Spinal cord (tissue), 10 donors: Measurements from ENCODE around the gene LPAR1. TPM values are rescaled to one million over a fixed set of nuclear protein-coding genes. Genes with fewer than 3 reads are reported as not detected.

Experiments
- DNase-seq, 6 donors: peaks; one replicate each; pipeline versions ENCODE4 v3.0.0 to v3.0.0-alpha.2; 2013 to 2015; ENCODE audit warnings: low spot score in 6 of 6, low read depth in 4 of 6
- H3K27ac ChIP-seq: one replicate; pipeline ENCODE4 v1.5.1; 2013; ENCODE audit warnings: low read depth, low read length, control low read depth
- H3K27me3 ChIP-seq: one replicate; pipeline ENCODE4 v1.6.1; 2013; ENCODE audit warnings: low read length; ENCODE audit not compliant: control insufficient read depth, insufficient read depth
- H3K36me3 ChIP-seq: one replicate; pipeline ENCODE4 v1.6.1; 2013; ENCODE audit warnings: low read length; ENCODE audit not compliant: control insufficient read depth, insufficient read depth
- H3K4me1 ChIP-seq: one replicate; pipeline ENCODE4 v1.6.1; 2013; ENCODE audit warnings: low read length; ENCODE audit not compliant: control insufficient read depth, insufficient read depth
- H3K4me3 ChIP-seq: one replicate; pipeline ENCODE4 v1.5.1; 2013; ENCODE audit warnings: low read depth, low read length, control low read depth
- H3K9me3 ChIP-seq: one replicate; pipeline ENCODE4 v1.6.1; 2013; ENCODE audit warnings: low read length; ENCODE audit not compliant: control insufficient read depth, insufficient read depth
- WGBS: methylation state at CpG from one replicate; pipeline ENCODE4 v1.1.5; 2013; ENCODE audit warnings: missing lambda C conversion rate; ENCODE audit not compliant: insufficient coverage; 5-methylcytosine and 5-hydroxymethylcytosine counted together
- polyA plus RNA-seq, 2 donors: library from polyadenylated mRNA; unstranded; fragments of 120-200 nt; gene quantifications; one replicate each; pipeline ENCODE4 v1.2.1, GENCODE V29; 2013; ENCODE audit not compliant: insufficient read length in 2 of 2
- total RNA-seq, 2 donors: library from RNA; depleted of rRNA in 1 of 2; stranded (reverse); fragments of 120-200 nt in 1 of 2; fragments of >200 nt in 1 of 2; gene quantifications; one replicate each; pipeline versions ENCODE4 v1.2.3 to v1.2.4, GENCODE V29; 2013 to 2014
- donor health status: healthy.

Gene LPAR1
- total and polyA plus RNA-seq, 4 donors = 92.7 to 177 (median 148) TPM

- WGBS = no CpG with 5 or more reads among the region's 4 CpGs
- no peaks in the 10 kb centered on the region for H3K4me1 ChIP-seq
- no peaks in the 10 kb centered on the region for H3K27me3 ChIP-seq
- no peaks in the 10 kb centered on the region for H3K9me3 ChIP-seq
- no peaks in the 10 kb centered on the region for H3K36me3 ChIP-seq
- peak in 1 of 6 donors; percentile 31 for DNase-seq
- no peak overlapping the region for H3K4me3 ChIP-seq
- peak overlapping the region; percentile 33 for H3K27ac ChIP-seq
Measured at GRCh38 chr9:110994771-110995241, 43.5 kb downstream of the LPAR1 start.

DNA sequence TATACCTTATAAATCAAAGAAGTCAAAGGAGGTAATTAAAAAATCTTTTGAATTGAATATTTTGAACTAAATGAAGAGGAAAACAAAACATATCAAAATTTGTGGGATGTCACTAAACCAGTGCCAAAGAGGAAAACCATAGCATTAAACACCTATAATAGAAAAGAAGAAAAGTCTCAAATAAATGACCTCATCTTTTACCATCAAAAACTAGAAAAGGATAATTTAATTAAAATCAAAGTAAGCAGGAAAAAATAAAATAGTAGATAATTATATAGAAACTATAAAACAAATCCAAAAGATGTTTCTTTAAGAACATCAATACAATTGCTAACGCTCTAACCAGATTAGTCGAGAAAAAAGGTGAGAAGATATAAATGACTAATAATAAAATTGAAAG lies 47.8 kb downstream of the LPAR1 start:
- Histone ChIP-seq H3K9me3 (no peaks in the 10 kb centered on the region), H3K4me3 (no peak overlapping the region), H3K27ac (no peak overlapping the region), H3K27me3 (no peaks in the 10 kb centered on the region), H3K36me3 (no peaks in the 10 kb centered on the region), H3K4me1 (no peaks in the 10 kb centered on the region)
- no peak for DNase-seq
- no CpG with 5 or more reads among the region's 2 CpGs for WGBS

- WGBS = 80% methylated on average over 1 of the region's 1 CpG
- Histone ChIP-seq H3K4me3 (no peak overlapping the region), H3K27ac (no peak overlapping the region)
Measured at GRCh38 chr9:110986529-110986928, 51.7 kb downstream of the LPAR1 start.

GRCh38 chr9:110984890-110985437 lies 53.3 kb downstream of the LPAR1 start:
- no peak overlapping the region for H3K27ac ChIP-seq
- no peaks in the 10 kb centered on the region for H3K9me3 ChIP-seq
- H3K4me1 ChIP-seq = no peaks in the 10 kb centered on the region
- WGBS = 45% methylated on average over 1 of the region's 2 CpGs
- H3K27me3 ChIP-seq = no peaks in the 10 kb centered on the region
- H3K4me3 ChIP-seq = no peak overlapping the region
- no peak for DNase-seq
- H3K36me3 ChIP-seq = no peaks in the 10 kb centered on the region

More at GRCh38 chr9:110986529-110986928, 51.7 kb downstream of the LPAR1 start:
- Histone ChIP-seq H3K27me3 (no peaks in the 10 kb centered on the region), H3K4me1 (no peaks in the 10 kb centered on the region), H3K9me3 (no peaks in the 10 kb centered on the region), H3K36me3 (no peaks in the 10 kb centered on the region)
- no peak for DNase-seq

DNA sequence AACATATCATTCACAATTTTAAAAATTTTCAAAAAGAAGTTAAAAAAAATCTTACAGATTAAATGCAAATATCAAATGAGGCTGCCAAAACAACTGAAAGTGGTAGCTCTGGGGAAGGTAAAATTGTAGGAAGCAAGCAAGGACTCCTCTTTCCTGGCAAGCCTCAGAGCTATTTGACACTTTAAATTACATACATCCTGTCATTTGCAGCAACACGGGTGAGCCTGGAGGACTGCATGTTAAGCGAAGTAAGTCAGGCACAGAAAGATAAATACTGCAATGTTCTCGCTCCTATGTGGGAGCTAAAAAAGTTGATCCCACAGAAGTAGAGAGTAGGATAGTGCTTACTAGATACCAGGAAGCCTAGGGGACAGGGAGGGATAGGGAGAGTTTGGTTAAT lies 58.0 kb downstream of the LPAR1 start:
- no peak for DNase-seq
- no peaks in the 10 kb centered on the region for H3K9me3 ChIP-seq
- 80% methylated on average over 2 of the region's 3 CpGs for WGBS
- H3K27ac ChIP-seq = no peak overlapping the region
- H3K4me1 ChIP-seq = no peaks in the 10 kb centered on the region
- H3K27me3 ChIP-seq = no peaks in the 10 kb centered on the region
- H3K4me3 ChIP-seq = no peak overlapping the region
- no peaks in the 10 kb centered on the region for H3K36me3 ChIP-seq

- Histone ChIP-seq H3K4me1 (no peaks in the 10 kb centered on the region), H3K27ac (no peak overlapping the region), H3K36me3 (no peaks in the 10 kb centered on the region), H3K9me3 (no peaks in the 10 kb centered on the region), H3K4me3 (no peak overlapping the region), H3K27me3 (no peaks in the 10 kb centered on the region)
- no peak for DNase-seq
Measured at GRCh38 chr9:110979636-110980035, 58.6 kb downstream of the LPAR1 start.

DNA sequence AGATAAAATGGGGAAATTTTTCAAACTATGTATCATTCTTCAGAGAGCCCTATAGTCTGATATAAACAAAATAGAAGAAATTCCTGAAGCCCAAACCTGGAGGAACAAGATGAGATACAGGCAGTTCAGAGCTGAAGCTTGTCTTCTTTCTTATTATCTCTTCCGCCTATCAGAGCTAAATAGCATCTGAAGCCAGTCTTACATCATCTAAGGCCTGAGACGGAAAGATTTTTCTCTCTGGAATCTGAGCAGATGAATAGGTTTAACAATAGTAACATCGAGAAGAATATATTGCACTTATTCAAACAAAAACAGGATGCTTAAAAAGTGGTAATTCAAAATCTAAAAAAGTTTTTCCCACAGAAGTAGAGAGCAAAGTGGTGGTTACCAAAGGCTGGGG lies 59.8 kb downstream of the LPAR1 start:
- H3K4me3 ChIP-seq = no peak overlapping the region
- H3K4me1 ChIP-seq = no peaks in the 10 kb centered on the region
- no peaks in the 10 kb centered on the region for H3K27me3 ChIP-seq
- no peak overlapping the region for H3K27ac ChIP-seq
- H3K36me3 ChIP-seq = no peaks in the 10 kb centered on the region
- WGBS = no CpG with 5 or more reads among the region's 3 CpGs
- H3K9me3 ChIP-seq = no peaks in the 10 kb centered on the region
- no peak for DNase-seq

DNA sequence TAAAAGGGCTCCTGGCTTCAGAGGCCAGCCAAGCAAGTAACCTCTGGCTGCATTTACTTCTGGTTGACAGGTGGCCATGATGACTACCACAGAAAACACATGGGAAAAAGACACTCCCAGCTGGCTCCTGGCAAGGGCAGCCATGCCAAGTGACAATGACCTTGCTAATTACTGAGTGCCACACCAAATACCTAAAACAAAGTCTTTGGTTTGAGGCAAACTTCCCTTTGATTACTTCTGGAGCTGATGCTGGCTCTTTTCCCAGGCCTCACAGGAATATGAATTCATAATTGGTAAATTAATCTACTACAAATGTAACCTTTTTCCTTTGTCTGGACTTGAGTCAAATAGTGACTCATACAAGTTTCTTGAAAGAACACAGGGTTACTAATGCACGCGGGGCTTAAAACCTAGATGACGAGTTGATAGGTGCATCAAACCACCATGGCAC lies 61.0 kb downstream of the LPAR1 start:
- no peaks in the 10 kb centered on the region for H3K9me3 ChIP-seq

DNA sequence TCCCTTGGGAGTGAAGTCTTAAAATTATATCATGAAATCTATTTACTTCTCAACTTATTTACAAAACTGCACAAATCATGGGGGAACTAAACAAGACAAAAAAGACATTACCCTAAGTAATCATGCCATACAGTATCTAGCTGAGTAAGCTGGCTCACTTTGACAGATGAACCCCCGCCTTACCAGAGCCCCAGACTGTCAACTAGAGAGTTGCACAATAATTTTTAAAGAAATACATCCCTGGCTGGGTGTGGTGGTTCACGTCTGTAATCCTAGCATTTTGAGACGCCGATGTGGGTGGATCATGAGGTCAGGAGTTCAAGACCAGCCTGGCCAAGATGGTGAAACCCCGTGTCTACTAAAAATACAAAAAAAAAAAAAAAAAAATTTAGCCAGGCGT lies 62.3 kb downstream of the LPAR1 start:
- Histone ChIP-seq H3K9me3 (no peaks in the 10 kb centered on the region), H3K4me1 (no peaks in the 10 kb centered on the region), H3K4me3 (no peak overlapping the region), H3K27ac (no peak overlapping the region), H3K27me3 (no peaks in the 10 kb centered on the region), H3K36me3 (no peaks in the 10 kb centered on the region)
- DNase-seq = no peak
- 96% methylated on average over 4 of the region's 6 CpGs for WGBS

More for the DNA sequence above, 61.0 kb downstream of the LPAR1 start:
- DNase-seq = peak in 2 of 6 donors; percentile 15 to 17
- no CpG with 5 or more reads among the region's 3 CpGs for WGBS
- Histone ChIP-seq H3K4me3 (no peak overlapping the region), H3K27ac (no peak overlapping the region), H3K27me3 (no peaks in the 10 kb centered on the region), H3K4me1 (no peaks in the 10 kb centered on the region), H3K36me3 (no peaks in the 10 kb centered on the region)

DNA sequence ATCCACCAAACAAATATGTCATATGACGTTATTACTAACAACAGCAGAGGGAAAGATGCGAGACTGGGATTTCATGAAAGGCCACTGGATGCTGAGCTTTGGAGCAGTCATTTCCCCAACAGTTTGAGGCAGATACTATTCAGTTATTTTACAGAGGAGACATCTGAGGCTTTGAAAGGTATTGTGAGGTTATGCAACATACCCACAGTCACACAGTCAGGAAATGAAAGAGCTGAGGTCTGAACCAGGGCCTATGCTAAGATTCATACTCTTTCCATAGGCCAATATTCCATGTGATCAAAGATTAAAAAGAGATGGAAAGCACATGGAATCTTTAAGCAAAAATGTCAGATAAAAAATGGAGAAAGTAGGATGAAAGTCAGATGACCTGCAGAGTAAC lies 63.0 kb downstream of the LPAR1 start:
- no peaks in the 10 kb centered on the region for H3K27me3 ChIP-seq
- no peaks in the 10 kb centered on the region for H3K9me3 ChIP-seq
- H3K4me1 ChIP-seq = peaks cover 3% of the 10 kb centered on the region
- H3K36me3 ChIP-seq = no peaks in the 10 kb centered on the region
- H3K4me3 ChIP-seq = no peak overlapping the region
- no peak for DNase-seq
- H3K27ac ChIP-seq = no peak overlapping the region
- WGBS = 100% methylated on average over 1 of the region's 2 CpGs
